ENCODE results near the gene MGAT4D.
"Not testable (repeated sequence)": the region's sequence is repeated elsewhere in the genome, so short reads cannot be mapped to it uniquely, and the experiment has no call there.

Gene MGAT4D

GRCh38 chr4:140444347-140444746, 53.7 kb downstream of the MGAT4D start:
- not testable (repeated sequence) for DNase-seq (ENCODE audit: extremely low read depth in 1 of 2, low read depth in 1 of 2)

- DNase-seq (ENCODE audit: extremely low read depth in 1 of 2, low read depth in 1 of 2): no peak
Observed at GRCh38 chr4:140439644-140440142, 58.4 kb downstream of the MGAT4D start.

GRCh38 chr4:140427919-140428471, 70.1 kb downstream of the MGAT4D start:
- DNase-seq (ENCODE audit: extremely low read depth in 1 of 2, low read depth in 1 of 2): no peak

- DNase-seq (ENCODE audit: extremely low read depth in 1 of 2, low read depth in 1 of 2): peak in 1 of 2 donors; percentile 21
Observed at GRCh38 chr4:140427106-140427918, 70.8 kb downstream of the MGAT4D start, which contains the start of gene CLGN. Gene CLGN, minus strand, starts transcription at chr4:140427648. Its CDS starts 14,570 bp downstream, at chr4:140413078.

GRCh38 chr4:140426610-140427105, 71.4 kb downstream of the MGAT4D start:
- DNase-seq (ENCODE audit: extremely low read depth in 1 of 2, low read depth in 1 of 2): no peak

DNA sequence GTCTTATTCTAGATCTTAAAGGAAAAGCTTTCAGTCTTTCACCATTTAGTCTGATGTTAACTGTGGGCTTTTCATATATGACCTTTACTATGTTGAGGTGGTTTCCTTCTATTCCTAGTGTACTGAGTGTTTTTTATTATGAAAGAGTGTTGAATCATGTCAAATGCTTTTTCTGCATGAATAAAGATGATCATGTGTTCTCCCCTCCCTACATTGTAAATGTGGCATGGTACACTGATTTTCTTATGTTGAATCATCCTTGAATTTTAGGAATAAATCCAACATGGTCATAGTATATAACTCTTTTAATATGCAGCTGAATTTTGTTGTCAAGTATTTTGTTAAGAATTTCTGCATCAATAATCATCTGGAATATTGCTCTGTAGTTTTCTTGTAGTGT, 75.0 kb downstream of the MGAT4D start:
- DNase-seq (ENCODE audit: extremely low read depth in 1 of 2, low read depth in 1 of 2): no peak

- DNase-seq (ENCODE audit: extremely low read depth in 1 of 2, low read depth in 1 of 2): not testable (repeated sequence)
Observed at GRCh38 chr4:140413130-140413969, 84.7 kb downstream of the MGAT4D start.

DNA sequence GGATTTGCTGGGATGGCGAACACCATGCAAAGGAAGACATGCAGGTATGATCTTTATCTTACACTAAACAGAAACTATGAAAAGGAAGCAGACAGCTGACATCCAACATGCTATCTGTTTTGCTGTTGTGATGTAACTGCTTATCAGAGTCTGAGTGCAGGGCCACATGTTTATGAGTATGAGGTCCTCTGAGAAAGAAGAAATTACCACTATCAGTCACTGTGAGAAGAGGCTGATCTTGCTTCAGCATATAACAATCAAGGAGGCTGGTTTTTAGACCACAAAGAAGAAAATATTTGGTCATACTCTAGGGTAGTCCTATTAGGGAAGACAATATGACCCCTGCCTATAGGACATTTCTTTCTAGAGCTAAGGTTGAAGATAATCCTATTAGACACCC, 89.1 kb downstream of the MGAT4D start:
- DNase-seq (ENCODE audit: extremely low read depth in 1 of 2, low read depth in 1 of 2): no peak

DNA sequence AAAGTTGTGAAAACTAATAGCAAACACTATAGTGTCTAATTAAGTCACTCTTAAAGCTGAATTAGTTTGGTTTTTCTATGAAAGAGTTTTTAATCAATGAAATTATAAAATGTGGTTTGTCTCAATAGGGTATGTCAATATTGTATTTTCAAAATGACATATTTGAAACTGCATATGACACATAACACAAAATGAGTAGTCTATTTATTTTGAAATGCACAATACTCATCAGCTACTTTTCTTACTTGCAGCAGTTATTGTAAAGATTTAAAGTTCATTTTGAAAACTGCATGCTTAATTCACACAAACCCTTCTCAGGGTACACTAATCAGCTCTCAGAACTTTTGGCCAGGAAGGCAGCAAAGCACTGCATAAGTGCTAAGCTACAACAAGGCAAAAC, 91.8 kb downstream of the MGAT4D start:
- DNase-seq (ENCODE audit: extremely low read depth in 1 of 2, low read depth in 1 of 2): no peak

- DNase-seq (ENCODE audit: extremely low read depth in 1 of 2, low read depth in 1 of 2): no peak
Observed at GRCh38 chr4:140400111-140400510, 98.0 kb downstream of the MGAT4D start.

DNA sequence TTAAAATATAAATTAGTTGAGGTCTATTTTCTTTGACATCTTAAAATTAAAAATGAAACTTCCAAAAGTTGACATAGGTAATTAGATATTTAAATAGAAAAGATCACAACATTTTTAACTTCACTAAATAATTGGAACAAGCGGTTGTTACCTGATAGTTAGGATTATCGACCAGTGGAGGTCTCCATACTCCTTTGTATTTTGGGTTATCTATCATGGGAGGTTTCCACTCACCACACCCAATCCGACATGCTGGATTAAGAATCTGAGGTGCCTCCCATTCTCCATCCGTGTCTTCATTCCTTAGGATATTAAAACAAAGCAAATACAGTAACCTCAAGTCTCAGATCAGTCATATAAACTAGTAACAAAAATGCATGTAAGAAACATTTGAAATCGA, 102.4 kb downstream of the MGAT4D start:
- DNase-seq (ENCODE audit: extremely low read depth in 1 of 2, low read depth in 1 of 2): no peak

Measured in activated CD8-positive, alpha-beta memory T cell treated with anti-CD3 and anti-CD28 coated beads for 1 hour (primary cell).